Adrenal gland (tissue), 12 donors: ENCODE data around the gene ZFP92. TPM values are rescaled to one million over a fixed set of nuclear protein-coding genes. Genes with fewer than 3 reads are reported as not detected.

Source experiments
- DNase-seq, 7 donors: peaks; one replicate each; pipeline ENCODE4 v3.0.0-alpha.2; 2019 to 2020
- H3K27ac ChIP-seq, 5 donors: fragments of 200-600 bp; sonication (generic) in 4 of 5; 1 replicate in 3 of 5; 2 replicates in 2 of 5; pipeline versions ENCODE4 v1.5.1 to v1.8.0; 2016 to 2020; ENCODE audit warnings: mild to moderate bottlenecking in 1 of 5
- H3K27me3 ChIP-seq: fragments of 200-600 bp; 2 replicates; pipeline ENCODE4 v1.8.0; 2021
- H3K36me3 ChIP-seq, 2 donors: fragments of 200-600 bp; replicated peaks in 1 of 2; 1 replicate in 1 of 2; 2 replicates in 1 of 2; pipeline versions ENCODE4 v1.5.1 to v1.8.0; 2018 to 2022
- H3K4me1 ChIP-seq, 2 donors: fragments of 200-600 bp; replicated peaks in 1 of 2; 1 replicate in 1 of 2; 2 replicates in 1 of 2; pipeline versions ENCODE4 v1.5.1 to v1.8.0; 2018 to 2021
- H3K4me3 ChIP-seq, 4 donors: fragments of 200-600 bp; sonication (generic) in 3 of 4; one replicate each; pipeline ENCODE4 v1.5.1; 2016 to 2018
- H3K9me3 ChIP-seq, 3 donors: fragments of 200-600 bp; sonication (generic) in 1 of 3; replicated peaks in 1 of 3; 1 replicate in 2 of 3; 2 replicates in 1 of 3; pipeline versions ENCODE4 v1.5.1 to v1.8.0; 2016 to 2021
- CTCF ChIP-seq, 6 experiments: fragments of 450-650 bp in 4 of 6; fragments of 200-600 bp in 2 of 6; sonication (generic) in 1 of 6; IDR thresholded peaks; 1 replicate in 5 of 6; 2 replicates in 1 of 6; pipeline versions ENCODE4 v1.5.1 to v1.8.0; 2016 to 2021; ENCODE audit warnings: antibody characterized with exemption in 6 of 6, mild to moderate bottlenecking in 2 of 6, moderate library complexity in 1 of 6
- POLR2A ChIP-seq, 2 donors: fragments of 450-650 bp; IDR thresholded peaks; one replicate each; pipeline ENCODE4 v1.6.1; 2017; ENCODE audit warnings: antibody characterized with exemption in 2 of 2, mild to moderate bottlenecking in 2 of 2, moderate library complexity in 1 of 2
- WGBS, 4 donors: extraction: QIAGEN DNeasy Blood & Tissue Kit in 2 of 4; methylation state at CpG; one replicate each; pipeline versions ENCODE4 v1.1.5 to v1.1.7; 2013 to 2017; 5-methylcytosine and 5-hydroxymethylcytosine counted together
- intact Hi-C, 2 donors: fragments of 100-400 bp; cut with DNase I; formaldehyde crosslinking; loops; one replicate each; pipeline versions ENCODE4 v1.14.1 to v1.15.0; 2022 to 2023
- polyA plus RNA-seq, 3 donors: library from polyadenylated mRNA; stranded (reverse); fragments of 200-250 nt in 2 of 3; fragments of 350-450 nt in 1 of 3; fragmentation: Illumina TruSeq in 1 of 3; extraction: RNeasy Lipid Tissue Mini Kit (QIAGEN cat#74804) in 1 of 3; gene quantifications; one replicate each; pipeline ENCODE4 v1.2.3, GENCODE V29; 2013 to 2014
- total RNA-seq, 9 donors: library from RNA; depleted of rRNA in 4 of 9; stranded (reverse); fragments of >200 nt in 4 of 9; fragments of 120-200 nt in 1 of 9; fragmentation: NEBNext Ultra II Directional in 1 of 9; extraction: Animal tissue kit (Norgen Biotek cat#: 25700) in 1 of 9; gene quantifications; one replicate each; pipeline versions ENCODE4 v1.1.0 to v1.2.4, GENCODE V29; 2013 to 2023
- donor health status: healthy with polysubstance abuse.
- donor health status: Bipolar disorder and iron deficiency.
- donor health status: DM: yes; HTN: yes; CAD: no.
- donor health status: DM: no; HTN: no; CAD: no.
- donor health status: DM: no; HTN: no; CAD: no.
- donor health status: DM: yes; HTN: yes; CAD: no.

Gene ZFP92
- total and polyA plus RNA-seq, 12 donors, result 0.71 to 7.5 (median 4.0) TPM

GRCh38 chrX:153457136-153457825 is 46.0 kb downstream of the ZFP92 start:
- DNase-seq, result no peak
- H3K4me3 ChIP-seq, result no peak overlapping the region
- H3K27me3 ChIP-seq, result no peaks in the 10 kb centered on the region
- H3K36me3 ChIP-seq, result no peaks in the 10 kb centered on the region
- no peaks in the 10 kb centered on the region for H3K4me1 ChIP-seq
- 88 to 91% (median 90%) methylated on average over 4 to 18 of the region's 18 CpGs for WGBS, 4 donors
- TF ChIP-seq POLR2A (IDR thresholded peaks at IDR 0.05) (no peak), CTCF (IDR thresholded peaks at IDR 0.05) (no peak)
- no peak overlapping the region for H3K27ac ChIP-seq
- intact Hi-C loops, result no loop called here
- no peaks in the 10 kb centered on the region for H3K9me3 ChIP-seq

GRCh38 chrX:153457827-153458466 is 46.7 kb downstream of the ZFP92 start:
- Histone ChIP-seq H3K4me3 (no peak overlapping the region), H3K27me3 (no peaks in the 10 kb centered on the region), H3K4me1 (no peaks in the 10 kb centered on the region), H3K36me3 (no peaks in the 10 kb centered on the region), H3K27ac (no peak overlapping the region), H3K9me3 (no peaks in the 10 kb centered on the region)
- TF ChIP-seq POLR2A (IDR thresholded peaks at IDR 0.05), result no peak
- TF ChIP-seq CTCF (IDR thresholded peaks at IDR 0.05), result no peak
- no peak for DNase-seq
- WGBS, 4 donors, result 85 to 96% (median 86%) methylated on average over 8 to 17 of the region's 17 CpGs; no CpG with 5 or more reads in 1 of the 4 donors
- intact Hi-C loops, result no loop called here

GRCh38 chrX:153458476-153458875 is 47.2 kb downstream of the ZFP92 start:
- H3K4me1 ChIP-seq, result no peaks in the 10 kb centered on the region
- no peak for DNase-seq
- H3K27ac ChIP-seq, result no peak overlapping the region
- intact Hi-C loops, result no loop called here
- no peak overlapping the region for H3K4me3 ChIP-seq
- H3K9me3 ChIP-seq, result no peaks in the 10 kb centered on the region
- H3K36me3 ChIP-seq, result no peaks in the 10 kb centered on the region
- 78 to 96% (median 88%) methylated on average over 4 of the region's 4 CpGs for WGBS, 4 donors
- no peak for TF ChIP-seq CTCF (IDR thresholded peaks at IDR 0.05)
- no peak for TF ChIP-seq POLR2A (IDR thresholded peaks at IDR 0.05)
- no peaks in the 10 kb centered on the region for H3K27me3 ChIP-seq

GRCh38 chrX:153459986-153460385 is 48.7 kb downstream of the ZFP92 start:
- no peaks in the 10 kb centered on the region for H3K9me3 ChIP-seq
- no peaks in the 10 kb centered on the region for H3K4me1 ChIP-seq
- H3K27me3 ChIP-seq, result no peaks in the 10 kb centered on the region
- DNase-seq, result no peak
- H3K36me3 ChIP-seq, result no peaks in the 10 kb centered on the region
- H3K4me3 ChIP-seq, result no peak overlapping the region
- H3K27ac ChIP-seq, result no peak overlapping the region
- TF ChIP-seq POLR2A (IDR thresholded peaks at IDR 0.05) (no peak), CTCF (IDR thresholded peaks at IDR 0.05) (no peak)
- intact Hi-C loops, result loop anchor here in 1 of 2 donors (5.0 kb wide), 1 partner anchor 47 kb away; no protein-coding TSS in a partner anchor
- WGBS, 4 donors, result 76 to 91% (median 85%) methylated on average over 4 of the region's 4 CpGs
